Inflammatory macrophage treated with lipopolysaccharide for 4 hours (primary cell): Measurements from ENCODE around the gene TAC4.

Source experiments
- DNase-seq: peaks from one replicate; pipeline ENCODE4 v3.0.0-alpha.2; 2020

TAC4 gene

DNA sequence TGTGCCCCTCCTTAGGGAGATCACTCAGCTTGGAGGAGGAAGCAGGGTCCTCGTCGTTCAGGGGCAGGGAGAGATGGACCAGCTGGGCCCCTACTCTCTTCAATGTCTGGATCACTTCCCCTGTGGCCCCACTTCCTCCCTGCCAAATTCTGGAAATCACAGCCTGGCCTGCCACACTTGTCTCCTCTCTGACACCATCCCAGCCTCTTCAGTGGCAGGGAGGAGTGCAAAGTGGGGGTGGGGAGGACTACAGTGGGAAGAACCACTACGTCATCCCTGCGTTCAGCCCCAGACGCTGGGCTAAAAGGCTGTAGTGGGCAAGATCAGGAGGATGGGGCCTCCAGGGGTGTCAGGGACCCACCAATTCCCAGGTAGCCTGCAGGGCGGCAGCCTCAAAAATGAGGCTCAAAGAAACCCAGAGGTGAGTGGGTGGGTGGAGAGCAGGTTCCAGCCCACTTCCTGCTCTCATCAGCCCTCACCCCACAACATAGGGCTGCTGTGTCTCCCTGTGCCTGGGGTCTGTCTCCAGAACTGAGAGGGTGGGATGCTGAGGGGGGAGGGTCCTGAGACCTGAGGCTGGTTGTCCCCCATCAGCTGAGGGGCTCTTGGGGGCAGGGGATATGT, 25.0 kb upstream of the TAC4 start:
- DNase-seq: no peak

DNA sequence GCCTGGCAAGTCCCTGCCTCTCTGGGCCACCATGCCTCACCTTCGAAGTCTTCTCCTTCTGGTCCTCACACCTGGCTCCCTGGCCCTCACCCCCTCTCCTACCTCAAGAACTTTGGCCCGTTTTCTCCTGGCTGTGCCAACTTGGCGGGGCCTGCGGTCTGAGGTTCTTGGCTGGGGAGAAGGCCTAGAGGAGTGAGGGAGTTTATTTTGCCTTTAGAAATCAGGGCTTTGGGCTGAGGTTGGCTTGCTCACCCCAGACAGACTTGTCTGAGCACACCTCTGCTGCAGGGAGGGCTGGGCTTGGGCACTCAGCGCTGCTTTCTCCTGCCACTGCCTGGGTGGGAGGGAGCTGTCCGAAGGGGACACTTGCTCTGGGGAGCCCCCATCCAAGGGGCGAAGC, 23.3 kb upstream of the TAC4 start:
- DNase-seq: no peak

DNA sequence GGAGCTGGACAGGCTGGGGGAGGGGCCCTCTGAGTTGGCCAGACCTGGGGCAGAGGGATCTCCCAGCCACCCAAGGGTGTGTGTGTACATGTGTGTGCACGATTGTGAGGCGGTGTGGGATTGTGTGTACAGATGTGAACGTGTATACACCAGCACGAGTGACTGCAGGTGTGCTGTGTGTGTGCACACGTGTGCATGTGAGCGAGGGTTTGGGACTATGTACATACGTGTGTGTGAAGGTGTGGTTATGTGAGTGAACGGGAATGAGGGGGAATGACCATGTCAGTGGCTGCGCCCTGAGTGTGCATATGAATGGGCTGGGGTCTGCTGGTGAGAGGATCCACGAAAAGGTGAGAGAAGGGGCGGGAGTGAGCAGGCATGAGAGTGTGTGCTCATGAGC, 22.4 kb upstream of the TAC4 start:
- no peak for DNase-seq

DNA sequence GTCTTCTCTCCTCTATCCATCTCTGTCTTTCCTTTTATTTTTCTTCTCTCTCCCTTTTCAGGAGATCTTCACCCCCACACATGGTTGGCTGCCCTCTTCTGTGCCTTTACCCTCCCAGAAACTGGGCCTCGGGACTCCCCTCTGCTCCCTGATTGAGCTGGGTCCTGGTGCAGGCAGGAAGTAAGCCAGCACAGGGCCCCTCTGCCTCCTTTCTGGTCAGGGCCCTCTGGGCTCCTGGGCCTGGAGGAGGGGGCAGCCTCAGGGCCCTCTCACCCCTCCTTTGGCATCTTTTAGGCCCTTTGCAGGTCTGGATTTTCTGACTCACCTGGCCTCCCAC, 21.1 kb upstream of the TAC4 start:
- no peak for DNase-seq

DNA sequence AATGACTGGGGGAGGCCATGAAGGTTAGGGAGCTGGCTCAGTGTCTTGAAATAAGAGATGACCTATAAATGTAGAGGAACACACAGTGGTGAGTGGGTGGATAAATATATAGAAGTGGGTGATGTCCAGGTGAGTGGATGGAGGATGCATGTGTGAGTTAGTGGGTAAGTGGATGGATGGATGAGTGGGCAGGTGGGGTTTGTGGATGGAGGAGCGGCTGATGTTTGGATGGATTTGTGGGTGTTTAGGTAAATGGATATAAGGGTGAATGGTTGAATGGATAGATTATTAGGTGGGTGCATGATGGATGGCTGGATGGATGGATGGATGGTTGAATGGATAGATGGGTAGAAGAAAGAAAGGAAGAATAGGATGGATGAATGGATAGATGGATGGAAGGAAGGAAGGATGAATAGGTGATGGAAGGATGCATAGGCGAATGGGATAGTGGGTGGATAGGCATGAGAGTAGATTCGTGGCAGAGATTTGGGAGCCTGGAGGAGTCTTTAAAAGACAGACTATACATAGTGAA, 19.1 kb upstream of the TAC4 start:
- no peak for DNase-seq

DNA sequence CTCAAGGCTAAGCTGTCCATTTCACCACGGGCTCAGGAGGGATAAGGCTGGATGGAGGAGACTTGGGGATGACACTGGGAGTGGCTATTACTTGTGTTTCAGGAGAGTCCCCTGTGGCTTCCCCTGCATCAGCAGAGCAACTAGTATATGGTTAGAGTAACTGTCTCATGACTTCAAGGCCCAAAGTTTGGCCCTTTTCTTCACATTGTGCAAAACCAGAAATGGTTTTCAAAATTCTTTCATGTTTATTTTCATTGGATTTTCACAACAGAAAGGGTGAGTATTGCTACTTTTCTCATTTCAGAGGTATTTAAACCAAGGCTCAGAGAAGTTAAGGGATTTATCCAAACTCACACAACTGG, 18.1 kb upstream of the TAC4 start:
- peak; percentile 34 for DNase-seq

DNA sequence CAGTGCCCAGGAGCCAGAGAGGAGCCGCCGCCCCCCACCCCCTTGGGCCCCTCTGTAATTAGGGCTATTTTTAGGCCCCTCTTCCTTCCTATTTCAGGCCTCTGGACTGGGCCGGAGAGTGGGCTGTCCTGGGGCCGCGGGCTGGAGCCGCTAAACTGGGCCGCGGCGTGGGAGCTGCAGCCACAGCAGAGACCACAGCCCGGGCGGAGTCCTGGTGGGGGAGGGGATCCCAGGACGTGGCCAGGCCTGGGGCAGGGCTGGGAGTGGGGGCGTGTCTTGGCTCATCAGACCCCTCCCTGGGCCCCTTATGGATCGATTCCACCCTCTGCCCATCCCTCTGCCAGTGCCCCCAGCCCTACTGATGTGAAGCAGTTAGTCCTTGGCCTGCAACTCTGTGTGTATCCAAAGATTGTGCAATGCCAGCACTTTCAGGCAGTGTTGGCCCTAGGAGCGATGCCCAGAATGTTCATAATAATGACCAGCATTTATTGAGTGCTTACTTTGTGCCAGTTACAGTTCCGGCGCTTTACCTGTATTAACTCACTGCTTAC, 15.0 kb upstream of the TAC4 start:
- DNase-seq: no peak

DNA sequence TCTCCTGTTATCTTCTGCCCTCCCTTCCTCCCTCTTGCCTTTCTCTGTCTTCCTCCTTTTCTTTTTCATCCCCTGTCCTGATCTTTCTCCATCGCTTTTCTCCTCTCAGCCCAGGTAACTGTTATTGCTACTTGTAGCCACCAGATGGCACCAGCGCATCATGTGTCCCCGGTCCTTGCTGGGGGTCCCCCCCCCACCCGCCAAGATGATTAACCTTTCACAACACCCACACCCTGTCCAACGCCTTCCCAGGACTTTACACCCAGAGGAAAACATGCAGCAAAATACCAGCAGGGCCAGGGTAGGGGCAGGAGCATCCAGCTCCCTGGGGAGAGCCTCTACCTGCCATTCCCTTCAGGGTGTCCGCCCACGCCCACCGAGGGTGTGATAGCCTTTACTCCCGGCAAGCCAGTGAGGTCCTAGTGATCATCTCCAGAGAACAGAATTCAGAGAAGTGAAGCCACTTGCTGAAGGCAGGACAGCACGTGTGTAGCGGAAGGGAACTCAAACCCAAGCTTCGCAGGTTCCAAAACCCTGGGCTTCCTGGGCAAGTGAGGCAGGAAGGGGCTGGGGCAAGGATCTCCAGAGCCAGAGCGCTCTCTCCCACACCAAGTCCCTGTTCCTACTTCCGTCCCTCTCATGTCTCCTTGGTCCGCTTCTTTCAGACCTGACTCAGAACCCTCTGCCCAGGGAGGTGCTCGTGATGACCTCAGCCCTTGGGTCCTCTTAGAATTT, 13.4 kb upstream of the TAC4 start:
- DNase-seq: peak; percentile 31

DNA sequence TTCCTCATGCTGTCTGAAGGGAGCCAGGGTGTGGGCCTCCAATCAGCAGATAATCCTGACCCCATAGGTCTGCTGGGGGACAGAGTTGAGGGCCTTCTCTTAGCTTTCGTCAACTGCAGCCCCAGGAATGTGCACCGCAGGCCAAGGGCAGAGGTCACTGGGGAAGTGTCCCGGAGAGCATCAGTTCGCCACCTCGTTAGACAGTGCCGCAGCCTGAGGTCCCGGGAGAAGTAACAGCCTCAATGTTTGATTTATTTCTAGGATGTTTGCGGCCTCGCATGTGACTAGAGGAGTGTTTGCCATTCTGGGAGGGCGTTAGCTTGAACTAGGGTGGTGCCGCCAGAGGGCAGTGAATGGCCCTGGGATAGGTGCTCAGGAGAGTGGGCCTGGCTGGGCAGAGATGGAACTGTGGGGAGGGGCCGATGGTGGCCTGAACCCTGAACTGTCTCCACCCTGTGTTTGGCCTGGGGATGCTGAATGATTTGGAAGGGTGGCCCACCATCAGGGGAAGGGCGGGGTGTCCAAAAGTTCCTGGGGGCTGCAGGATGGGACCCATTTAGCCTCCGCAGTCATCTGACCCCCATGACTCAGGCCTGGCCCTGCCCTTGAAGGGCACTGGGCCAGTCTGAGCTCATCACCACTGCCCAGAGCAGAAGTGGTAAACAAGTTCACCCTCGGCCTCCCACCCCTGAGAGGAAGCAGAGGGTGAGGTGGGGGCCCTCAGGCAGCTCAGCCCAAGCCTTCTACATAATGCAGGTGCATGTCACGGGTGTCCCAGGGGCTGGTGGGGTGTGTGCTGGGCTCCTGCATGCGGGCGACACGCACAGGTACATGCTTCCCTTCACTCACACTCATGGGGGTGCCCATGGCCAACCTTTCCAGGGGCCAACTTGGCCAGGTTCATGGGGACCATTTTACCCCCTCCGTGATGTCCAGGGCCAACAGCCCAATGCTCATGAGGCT, 12.4 kb upstream of the TAC4 start:
- DNase-seq: peak; percentile 43

DNA sequence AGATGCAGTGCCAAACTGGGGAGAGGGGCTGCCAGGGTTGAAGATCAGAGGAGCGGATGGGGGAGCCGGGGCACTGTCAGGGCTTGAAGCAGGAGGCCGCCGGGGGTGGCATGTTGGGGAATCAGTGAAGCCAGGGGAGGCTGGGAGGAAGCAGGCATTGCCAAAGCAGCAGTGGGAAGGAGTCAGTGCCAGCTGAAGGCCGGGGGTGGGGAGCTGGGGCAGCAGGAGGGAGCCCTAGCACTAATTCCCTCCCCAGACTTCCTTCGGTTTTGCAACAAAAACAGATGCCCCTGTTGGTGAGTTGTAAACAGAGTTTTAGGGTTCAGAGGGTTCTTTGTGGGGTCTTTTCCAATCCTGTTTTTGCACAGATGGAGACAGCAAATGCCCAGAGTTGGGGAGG, 10.9 kb upstream of the TAC4 start:
- peak; percentile 36 for DNase-seq

DNA sequence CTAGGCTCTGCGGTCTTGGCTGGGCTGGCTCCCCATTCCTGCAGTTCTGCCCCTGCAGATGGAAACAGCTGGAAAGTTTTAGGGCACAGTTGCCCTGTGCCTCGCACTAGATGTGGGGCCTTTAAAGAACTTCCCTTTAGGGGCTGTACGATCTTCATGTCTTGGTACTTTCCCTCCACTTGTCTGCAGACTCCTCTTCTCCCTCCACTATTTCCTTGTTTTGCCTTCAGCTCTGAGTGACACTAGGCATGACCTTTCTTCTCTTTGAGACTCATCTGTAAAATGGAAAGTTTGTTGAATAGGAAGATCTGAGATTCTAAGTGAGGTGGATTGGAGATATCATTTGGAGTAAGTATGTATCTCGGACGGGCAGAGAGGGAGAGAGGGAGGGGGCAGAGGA, 6.3 kb upstream of the TAC4 start:
- DNase-seq: peak; percentile 30

DNA sequence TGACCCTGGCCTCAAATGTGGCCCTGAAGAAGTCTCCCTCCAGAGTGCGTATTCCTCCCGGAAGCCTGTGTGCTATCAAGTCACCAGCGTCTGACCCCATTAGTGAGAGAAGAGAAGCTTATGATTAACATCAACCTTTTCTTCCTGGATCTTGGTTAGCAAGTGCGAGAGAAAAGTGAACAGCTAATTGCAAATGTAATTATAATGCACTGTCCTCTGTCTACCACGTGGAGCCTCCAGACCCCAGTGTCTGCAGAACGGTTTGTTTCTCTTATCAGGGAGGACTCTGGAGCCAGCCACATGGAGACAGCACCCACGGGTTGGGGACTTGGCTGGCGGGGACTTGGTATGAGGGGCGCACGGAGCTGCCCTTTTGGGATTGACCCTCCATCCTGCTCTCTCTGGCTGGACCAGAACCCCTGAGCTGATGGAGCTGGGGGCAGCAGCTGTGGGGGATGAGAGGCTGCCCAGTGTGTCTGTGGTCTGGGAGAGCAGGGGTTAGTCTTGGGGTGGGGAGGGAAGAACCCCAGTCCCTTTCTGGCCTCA, 5.7 kb upstream of the TAC4 start:
- DNase-seq: no peak

DNA sequence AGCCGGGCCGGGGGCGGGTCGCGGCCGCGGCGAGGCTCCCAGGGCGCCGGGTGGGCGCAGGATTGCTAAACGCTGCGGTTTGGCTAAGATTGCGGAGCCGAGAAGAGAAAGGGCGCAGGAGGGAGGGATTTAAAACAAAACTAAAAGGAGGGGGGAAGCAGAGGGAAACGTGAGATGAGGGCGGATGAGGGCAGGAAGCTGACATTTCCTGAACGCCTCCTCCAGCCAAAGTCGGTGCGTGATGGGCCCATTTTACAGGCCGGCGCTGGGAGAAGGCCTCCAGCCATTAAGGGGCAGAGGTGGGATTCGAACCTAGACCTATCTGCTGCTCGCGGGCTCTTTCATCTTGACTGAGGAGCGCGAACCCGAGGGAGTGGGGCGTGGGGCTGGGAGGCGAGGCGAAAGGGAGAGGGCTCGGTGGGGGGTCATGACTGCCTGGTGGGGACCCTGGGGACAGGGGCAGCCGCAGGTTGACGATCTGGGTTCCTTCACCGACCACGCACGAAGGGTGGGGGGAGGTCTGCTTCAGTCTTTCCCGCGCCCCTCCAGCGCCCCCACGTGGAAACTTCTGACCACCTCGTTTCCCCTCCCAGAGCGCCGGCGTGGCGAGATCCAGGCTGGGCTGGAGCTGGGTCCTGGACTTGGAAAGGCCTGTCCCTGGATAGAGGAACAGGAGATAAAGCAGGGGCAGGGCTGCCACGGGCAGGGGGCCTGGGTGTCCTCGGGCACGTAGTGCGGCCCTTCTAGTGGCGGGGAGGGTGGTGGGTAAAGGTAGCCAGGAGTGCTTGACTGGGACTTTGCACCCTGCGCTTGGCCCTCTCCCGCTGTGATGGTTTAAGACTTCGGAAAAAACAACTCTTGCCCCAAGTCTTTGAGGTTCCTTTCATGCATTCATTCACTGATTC, 3.8 kb upstream of the TAC4 start:
- DNase-seq: peak; percentile 56

DNA sequence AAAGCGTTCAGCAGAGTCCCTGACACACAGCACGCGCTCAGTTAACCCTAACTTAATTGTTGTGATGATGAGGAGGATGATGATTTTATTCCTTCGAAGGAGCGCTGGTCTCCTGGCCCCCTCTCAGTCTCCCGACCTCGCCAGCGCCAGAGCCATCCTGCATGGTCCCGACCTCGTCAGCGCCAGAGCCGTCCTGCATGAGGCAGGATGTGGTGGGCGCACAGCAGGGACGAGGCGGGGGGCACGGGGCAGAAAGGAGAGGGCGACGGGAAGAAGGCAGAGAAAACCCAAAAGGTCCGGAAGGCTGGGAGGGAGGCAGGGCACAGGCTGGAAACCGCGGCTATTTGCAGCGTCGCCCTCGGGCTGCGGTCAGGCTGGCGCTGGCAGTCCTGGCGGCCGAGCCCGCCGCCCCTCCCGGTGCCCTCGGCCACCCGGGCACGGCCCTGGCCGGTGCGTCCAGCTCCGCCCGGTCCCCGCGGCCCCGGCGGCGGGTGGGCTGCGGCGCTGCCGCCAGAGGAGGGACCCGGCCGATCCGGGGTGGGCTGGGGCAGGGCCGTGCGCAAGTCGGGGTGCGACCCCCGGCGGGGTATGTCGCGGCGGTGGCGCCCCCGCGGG, 3.0 kb upstream of the TAC4 start:
- DNase-seq: no peak

DNA sequence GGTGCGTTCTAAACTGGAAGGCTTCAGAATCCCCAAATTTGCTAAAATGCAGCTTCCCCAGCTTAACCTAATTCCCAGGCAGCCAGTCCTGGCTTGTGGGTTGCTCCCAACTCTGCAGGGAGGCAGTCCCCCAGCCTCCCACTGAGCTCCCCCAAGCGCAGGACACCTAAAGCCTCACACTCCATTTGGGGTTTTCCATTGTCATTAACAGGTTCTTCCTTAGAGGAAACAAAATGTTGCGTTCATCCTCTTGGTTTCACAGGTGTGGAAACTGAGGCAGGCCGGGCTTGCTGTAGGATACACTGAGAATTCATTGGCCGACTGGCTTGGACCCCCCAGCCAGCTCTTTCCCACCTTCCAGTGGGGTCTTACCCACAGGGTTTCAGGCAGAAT, 2.3 kb upstream of the TAC4 start:
- DNase-seq: no peak

DNA sequence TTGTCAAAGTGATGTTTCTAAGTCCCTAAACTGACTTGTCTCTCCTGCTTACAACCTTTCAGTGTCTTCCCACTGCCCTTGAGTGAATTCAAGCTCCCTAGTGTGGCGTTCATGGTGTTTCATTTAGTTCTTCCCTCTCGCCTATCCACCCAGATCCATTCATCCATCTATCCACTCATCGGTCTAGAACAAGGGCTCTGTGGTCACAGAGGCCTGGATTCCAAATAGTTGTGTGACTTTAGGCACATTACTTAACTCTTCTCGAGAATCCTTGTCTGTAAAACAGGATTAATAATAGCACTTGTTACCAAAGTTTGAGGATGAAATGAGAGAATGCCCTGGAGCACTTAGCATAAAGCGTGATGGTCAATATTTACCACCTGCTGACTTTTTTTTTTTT, 870 bp upstream of the TAC4 start:
- no peak for DNase-seq

DNA sequence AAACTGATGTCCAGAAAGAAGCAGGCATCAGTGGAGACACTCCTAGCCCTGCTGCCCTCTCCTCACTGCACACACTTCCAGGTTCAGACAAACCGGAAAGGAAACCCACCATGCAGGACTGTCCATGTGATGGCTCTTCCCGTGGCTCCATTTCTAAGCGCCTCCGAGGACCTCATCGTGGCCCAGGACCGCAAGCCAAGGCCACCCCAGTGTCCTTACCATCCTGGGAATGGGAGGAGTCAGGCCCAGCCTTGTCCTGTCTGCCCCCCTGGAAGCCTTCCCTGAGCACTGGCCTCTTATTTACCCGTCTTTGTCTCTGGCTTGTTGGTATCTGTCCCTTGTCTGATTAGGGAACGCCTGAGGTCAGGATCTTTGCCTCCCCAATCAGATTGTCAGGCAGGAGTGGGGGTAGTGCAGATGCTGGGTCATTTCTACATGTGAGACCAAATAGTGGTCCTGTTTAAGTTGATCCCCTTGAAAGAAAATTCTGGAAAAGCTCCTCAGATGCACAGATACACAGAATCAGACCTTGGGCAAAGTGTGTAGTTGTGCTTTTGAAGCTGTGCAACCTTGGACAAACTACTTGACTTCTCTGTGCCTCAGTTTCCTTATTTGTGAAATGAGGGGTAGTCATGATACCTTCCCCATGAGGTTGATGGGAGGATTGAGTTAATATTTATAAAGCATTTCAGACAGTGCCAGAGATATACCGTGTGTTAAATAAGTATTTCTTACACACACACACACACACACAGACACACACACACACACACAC, 744 bp downstream of the TAC4 start:
- DNase-seq: no peak

DNA sequence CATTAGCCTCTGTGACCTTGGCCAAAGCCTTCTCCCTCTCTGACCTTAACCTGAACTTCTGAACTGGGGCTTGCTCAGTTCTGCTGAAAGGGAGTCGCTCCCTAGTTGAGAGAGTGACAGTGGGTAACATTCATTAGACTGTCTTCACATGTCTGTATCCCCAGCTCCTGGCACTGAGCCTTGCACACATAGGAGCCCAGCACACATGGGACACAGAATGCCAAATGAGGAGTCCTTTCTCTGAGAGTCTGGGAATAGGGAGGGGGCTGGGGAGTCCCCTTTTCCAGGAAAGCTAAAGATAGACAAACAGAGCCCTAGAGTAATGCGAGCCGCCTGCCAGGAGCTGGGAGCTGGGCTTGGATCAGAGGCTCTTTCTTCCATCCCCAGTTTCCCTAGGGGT, 2.5 kb downstream of the TAC4 start:
- no peak for DNase-seq

DNA sequence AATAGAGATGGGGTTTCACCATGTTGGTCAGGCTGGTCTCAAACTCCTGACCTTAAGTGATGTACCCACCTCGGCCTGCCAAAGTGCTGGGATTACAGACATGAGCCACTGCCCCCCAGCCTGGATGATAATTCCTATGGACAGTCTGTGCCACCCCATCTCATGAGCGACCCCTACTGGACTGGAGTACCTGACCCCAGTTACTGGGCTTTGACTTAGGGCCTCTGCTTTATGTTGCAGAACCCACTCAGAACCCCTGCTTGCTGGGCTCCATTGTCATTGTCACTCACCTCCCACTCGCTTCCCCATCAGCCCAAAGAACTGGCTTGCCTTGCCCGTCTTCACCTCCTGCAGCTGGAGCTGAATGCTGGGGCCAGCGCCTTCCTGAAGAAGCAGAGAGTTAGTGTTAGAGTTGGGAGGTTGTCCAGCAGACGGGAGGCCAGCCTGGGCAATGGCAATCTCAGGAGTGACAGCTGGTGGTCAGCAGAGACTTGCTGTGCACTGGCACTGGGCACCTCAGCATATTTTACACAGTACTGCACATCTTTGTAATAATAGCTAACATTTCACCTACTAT, 4.0 kb downstream of the TAC4 start:
- DNase-seq: no peak

DNA sequence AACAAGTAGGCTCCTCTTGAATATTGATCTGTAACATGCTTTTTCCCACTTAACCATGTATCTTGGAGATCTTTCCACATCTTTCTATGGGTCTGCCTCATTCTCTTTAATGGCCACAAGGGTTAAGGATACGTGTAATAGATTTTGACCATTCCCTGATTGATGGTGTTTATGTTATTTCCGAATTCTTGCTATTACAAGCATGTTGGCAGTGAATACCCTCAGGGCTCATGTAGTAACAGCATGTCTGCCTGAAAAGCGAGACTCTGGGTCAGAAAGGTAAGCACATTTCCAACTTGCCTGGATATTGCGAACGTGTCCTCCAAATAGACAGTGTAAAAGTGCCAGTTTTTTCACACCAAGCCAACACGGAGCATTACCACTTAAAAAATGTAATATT, 5.0 kb downstream of the TAC4 start:
- no peak for DNase-seq
